Fibroblast of lung (primary cell): ENCODE measurements around the gene FOXF2. TPM values are rescaled to one million over a fixed set of nuclear protein-coding genes. Genes with fewer than 3 reads are reported as not detected.

ENCODE experiments used
- DNase-seq, 2 donors: peaks; one replicate each; pipeline versions ENCODE4 v3.0.0 to v3.0.0-alpha.2; 2010; ENCODE audit warnings: low read depth in 2 of 2
- H2AFZ ChIP-seq: 2 replicates; pipeline ENCODE4 v1.5.1; 2012; ENCODE audit warnings: low read length, control low read depth, inconsistent platforms
- H3K27ac ChIP-seq: 2 replicates; pipeline ENCODE4 v1.5.1; 2011; ENCODE audit warnings: low read length, control low read depth; ENCODE audit not compliant: insufficient read depth
- H3K27me3 ChIP-seq: 2 replicates; pipeline ENCODE4 v1.5.1; 2011; ENCODE audit warnings: mild to moderate bottlenecking, low read length; ENCODE audit not compliant: control insufficient read depth, insufficient read depth
- H3K36me3 ChIP-seq: 2 replicates; pipeline ENCODE4 v1.5.1; 2011; ENCODE audit warnings: low read length; ENCODE audit not compliant: control insufficient read depth, insufficient read depth
- H3K4me1 ChIP-seq: 2 replicates; pipeline ENCODE4 v1.5.1; 2011; ENCODE audit warnings: low read length; ENCODE audit not compliant: control insufficient read depth, insufficient read depth; ENCODE audit errors: extremely low read depth
- H3K4me2 ChIP-seq: 2 replicates; pipeline ENCODE4 v1.5.1; 2011; ENCODE audit warnings: low read length, control low read depth; ENCODE audit not compliant: insufficient read depth; ENCODE audit errors: extremely low read depth
- H3K4me3 ChIP-seq, 4 experiments: fragments of 200-600 bp in 1 of 4; sonication (generic) in 1 of 4; replicated peaks in 1 of 4; 2 replicates each; pipeline ENCODE4 v1.5.1; 2011 to 2016; ENCODE audit warnings: low read length in 4 of 4, low read depth in 3 of 4, mild to moderate bottlenecking in 3 of 4, control low read depth in 2 of 4, inconsistent platforms in 1 of 4, mixed read lengths in 1 of 4; ENCODE audit not compliant: insufficient read depth in 1 of 4; ENCODE audit errors: control extremely low read depth in 1 of 4
- H3K79me2 ChIP-seq: 2 replicates; pipeline ENCODE4 v1.5.1; 2012; ENCODE audit warnings: mild to moderate bottlenecking, low read length, inconsistent platforms; ENCODE audit not compliant: control insufficient read depth, insufficient read depth
- H3K9ac ChIP-seq: 2 replicates; pipeline ENCODE4 v1.5.1; 2011; ENCODE audit warnings: mild to moderate bottlenecking, low read length, control low read depth; ENCODE audit not compliant: insufficient read depth
- H3K9me3 ChIP-seq: 2 replicates; pipeline ENCODE4 v1.5.1; 2012; ENCODE audit warnings: low read depth, low read length; ENCODE audit not compliant: control insufficient read depth, insufficient read depth
- H4K20me1 ChIP-seq: 2 replicates; pipeline ENCODE4 v1.5.1; 2011; ENCODE audit warnings: low read length; ENCODE audit not compliant: control insufficient read depth, insufficient read depth; ENCODE audit errors: extremely low read depth
- EZH2 ChIP-seq: IDR thresholded peaks from 2 replicates; pipeline ENCODE4 v1.5.1; 2012; ENCODE audit warnings: low read length, control low read depth, mild to moderate bottlenecking; ENCODE audit errors: missing control alignments
- polyA plus RNA-seq, 2 donors: library from polyadenylated mRNA; depleted of rRNA in 1 of 2; stranded (reverse) in 1 of 2; unstranded in 1 of 2; fragments of >200 nt; gene quantifications; 2 replicates each; pipeline ENCODE4 v1.2.1, GENCODE V29; 2011 to 2012; ENCODE audit warnings: missing spikeins in 1 of 2
- total RNA-seq: library from RNA; depleted of rRNA; stranded (reverse); fragments of >200 nt; gene quantifications from 2 replicates; pipeline ENCODE4 v1.2.1, GENCODE V29; 2014
- TF ChIP-seq, protein P1 (sequence below), 2 donors: IDR thresholded peaks in 1 of 2; conservative IDR thresholded peaks in 1 of 2; 1 replicate in 1 of 2; 2 replicates in 1 of 2; pipeline ENCODE4 v1.5.1; 2011 to 2012; ENCODE audit warnings: low read length in 2 of 2, control low read depth in 1 of 2, inconsistent platforms in 1 of 2, low read depth in 1 of 2, mild to moderate bottlenecking in 1 of 2

FOXF2 gene
- total and polyA plus RNA-seq, 2 donors (not counting 1 experiment from before 2014, with no cell fraction given) = 32.9 to 42.5 TPM

DNA sequence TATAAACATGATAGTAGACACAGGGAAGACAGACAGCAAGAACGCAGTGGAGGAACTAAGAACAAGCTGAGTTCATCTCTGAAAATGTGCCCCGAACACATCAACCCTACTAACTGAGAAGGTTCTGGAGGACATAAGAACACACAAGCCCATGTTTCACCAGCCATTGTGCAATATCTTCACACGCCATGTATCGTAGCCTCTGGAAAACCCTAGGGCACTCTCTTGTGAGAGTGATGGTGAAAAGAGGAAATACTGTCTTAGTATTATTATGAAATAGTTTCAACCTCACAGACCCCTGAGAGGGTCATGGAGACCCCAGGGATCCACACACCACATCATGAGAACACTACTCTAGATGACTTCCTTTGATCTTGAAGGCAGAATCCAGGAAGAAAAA is 26.1 kb upstream of the FOXF2 start:
- TF ChIP-seq, protein P1, sequence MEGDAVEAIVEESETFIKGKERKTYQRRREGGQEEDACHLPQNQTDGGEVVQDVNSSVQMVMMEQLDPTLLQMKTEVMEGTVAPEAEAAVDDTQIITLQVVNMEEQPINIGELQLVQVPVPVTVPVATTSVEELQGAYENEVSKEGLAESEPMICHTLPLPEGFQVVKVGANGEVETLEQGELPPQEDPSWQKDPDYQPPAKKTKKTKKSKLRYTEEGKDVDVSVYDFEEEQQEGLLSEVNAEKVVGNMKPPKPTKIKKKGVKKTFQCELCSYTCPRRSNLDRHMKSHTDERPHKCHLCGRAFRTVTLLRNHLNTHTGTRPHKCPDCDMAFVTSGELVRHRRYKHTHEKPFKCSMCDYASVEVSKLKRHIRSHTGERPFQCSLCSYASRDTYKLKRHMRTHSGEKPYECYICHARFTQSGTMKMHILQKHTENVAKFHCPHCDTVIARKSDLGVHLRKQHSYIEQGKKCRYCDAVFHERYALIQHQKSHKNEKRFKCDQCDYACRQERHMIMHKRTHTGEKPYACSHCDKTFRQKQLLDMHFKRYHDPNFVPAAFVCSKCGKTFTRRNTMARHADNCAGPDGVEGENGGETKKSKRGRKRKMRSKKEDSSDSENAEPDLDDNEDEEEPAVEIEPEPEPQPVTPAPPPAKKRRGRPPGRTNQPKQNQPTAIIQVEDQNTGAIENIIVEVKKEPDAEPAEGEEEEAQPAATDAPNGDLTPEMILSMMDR (conservative IDR thresholded peaks at IDR 0.05 in 1 of 2, IDR thresholded peaks at IDR 0.05 in 1 of 2; ENCODE audit: low read depth in 1 of 2, low read length in 2 of 2) = no peak
- no peak for TF ChIP-seq EZH2
- H3K79me2 ChIP-seq = no peaks in the 10 kb centered on the region
- peak overlapping the region; percentile 80 for H3K27ac ChIP-seq
- no peaks in the 10 kb centered on the region for H3K36me3 ChIP-seq
- no peak overlapping the region for H2AFZ ChIP-seq
- DNase-seq = no peak
- H3K9ac ChIP-seq = no peak overlapping the region
- H3K4me2 ChIP-seq = no peak overlapping the region
- H3K27me3 ChIP-seq = no peaks in the 10 kb centered on the region
- peaks cover 17% of the 10 kb centered on the region for H3K4me1 ChIP-seq
- no peaks in the 10 kb centered on the region for H4K20me1 ChIP-seq
- H3K9me3 ChIP-seq = no peaks in the 10 kb centered on the region
- no peak overlapping the region for H3K4me3 ChIP-seq

- Histone ChIP-seq H3K4me3 (no peak overlapping the region), H4K20me1 (no peaks in the 10 kb centered on the region), H3K27ac (peak overlapping the region; percentile 80), H3K4me1 (peaks cover 17% of the 10 kb centered on the region), H3K4me2 (peak overlapping the region; percentile 20), H3K79me2 (no peaks in the 10 kb centered on the region), H3K9me3 (no peaks in the 10 kb centered on the region), H3K36me3 (no peaks in the 10 kb centered on the region), H2AFZ (peak overlapping the region; percentile 17), H3K27me3 (no peaks in the 10 kb centered on the region), H3K9ac (no peak overlapping the region)
- TF ChIP-seq, protein P1 (conservative IDR thresholded peaks at IDR 0.05 in 1 of 2, IDR thresholded peaks at IDR 0.05 in 1 of 2; ENCODE audit: low read depth in 1 of 2, low read length in 2 of 2) = peak in 1 of 2 donors; percentile 48
- no peak for TF ChIP-seq EZH2
- peak in 1 of 2 donors; percentile 88 for DNase-seq
These were observed 25.4 kb upstream of the FOXF2 start for GRCh38 chr6:1363729-1364572.

DNA sequence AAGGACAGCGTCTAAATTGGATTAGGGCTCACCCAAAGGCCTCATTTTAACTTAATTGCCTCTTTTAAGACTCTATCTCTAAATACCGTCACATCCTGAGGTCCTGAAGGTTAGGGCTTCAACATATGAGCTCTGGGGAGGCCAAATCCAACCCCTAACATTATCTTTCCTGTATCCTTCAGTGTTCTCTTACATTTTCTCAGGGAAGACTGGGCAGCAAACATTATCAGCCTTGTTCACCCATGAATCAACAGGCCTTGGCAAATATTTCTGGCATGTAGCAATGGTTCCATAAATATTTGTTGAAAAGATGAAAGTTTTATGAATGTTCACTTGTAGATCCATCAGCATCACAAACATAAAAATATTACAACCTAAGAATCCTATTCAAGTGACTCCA is 24.6 kb upstream of the FOXF2 start:
- Histone ChIP-seq H3K79me2 (no peaks in the 10 kb centered on the region), H3K27ac (peak overlapping the region; percentile 80), H3K9me3 (no peaks in the 10 kb centered on the region), H3K4me1 (peaks cover 17% of the 10 kb centered on the region), H3K9ac (peak overlapping the region; percentile 5), H4K20me1 (no peaks in the 10 kb centered on the region), H3K4me2 (peak overlapping the region; percentile 20), H3K4me3 (no peak overlapping the region), H3K27me3 (no peaks in the 10 kb centered on the region), H3K36me3 (no peaks in the 10 kb centered on the region), H2AFZ (no peak overlapping the region)
- TF ChIP-seq, protein P1 (conservative IDR thresholded peaks at IDR 0.05 in 1 of 2, IDR thresholded peaks at IDR 0.05 in 1 of 2; ENCODE audit: low read depth in 1 of 2, low read length in 2 of 2) = no peak
- no peak for TF ChIP-seq EZH2
- no peak for DNase-seq
